Activated CD4-positive, alpha-beta T cell treated with anti-CD3 and anti-CD28 coated beads for 4 hours (primary cell): Measurements from ENCODE around the gene TXLNB.

Experiments
- DNase-seq, 2 donors: peaks; one replicate each; pipeline ENCODE4 v3.0.0-alpha.2; 2020

TXLNB gene

DNA sequence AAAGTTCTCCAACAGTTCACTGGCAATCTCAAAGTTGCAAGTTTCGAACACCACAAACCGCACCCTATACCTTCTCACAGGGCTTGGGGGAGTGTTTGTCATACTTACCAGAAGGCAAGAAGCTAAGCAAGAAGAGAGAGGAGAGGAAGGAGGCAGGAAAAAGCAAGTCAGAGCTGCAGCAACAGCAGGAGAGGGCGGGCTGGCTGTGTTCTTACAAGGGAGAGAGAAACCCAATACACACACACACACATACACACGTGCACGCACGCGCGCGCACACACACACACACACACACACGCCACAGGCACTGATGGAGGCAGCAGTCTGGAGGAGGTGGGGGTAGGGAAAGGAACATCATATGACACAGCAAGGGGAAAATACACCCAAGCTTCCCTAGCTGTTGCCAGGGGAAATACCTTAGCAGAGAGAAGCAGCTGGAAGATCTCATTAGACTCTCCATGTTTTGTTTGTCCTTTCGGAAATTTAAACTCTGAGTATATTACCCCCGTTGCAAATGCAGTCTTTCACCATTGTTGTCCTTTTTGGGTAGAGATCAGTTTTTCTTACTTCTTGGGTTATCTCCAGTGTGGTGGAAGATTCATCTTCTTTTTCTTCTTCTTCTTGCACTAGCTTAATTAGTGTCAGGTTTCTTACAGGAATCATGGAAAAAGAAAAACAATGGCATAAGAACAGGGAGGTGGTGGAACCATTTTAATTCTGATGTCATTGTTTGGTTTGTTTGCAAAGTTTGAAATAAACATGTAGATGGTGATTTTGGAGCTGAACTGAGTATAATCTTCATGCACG is at the start of gene TXLNB:
TXLNB (minus strand) TSS at position 186 of the 807 bp plus-strand sequence. CDS start 3,099 bp downstream, outside the sequence.
- DNase-seq: peak; percentile 81 to 93

DNA sequence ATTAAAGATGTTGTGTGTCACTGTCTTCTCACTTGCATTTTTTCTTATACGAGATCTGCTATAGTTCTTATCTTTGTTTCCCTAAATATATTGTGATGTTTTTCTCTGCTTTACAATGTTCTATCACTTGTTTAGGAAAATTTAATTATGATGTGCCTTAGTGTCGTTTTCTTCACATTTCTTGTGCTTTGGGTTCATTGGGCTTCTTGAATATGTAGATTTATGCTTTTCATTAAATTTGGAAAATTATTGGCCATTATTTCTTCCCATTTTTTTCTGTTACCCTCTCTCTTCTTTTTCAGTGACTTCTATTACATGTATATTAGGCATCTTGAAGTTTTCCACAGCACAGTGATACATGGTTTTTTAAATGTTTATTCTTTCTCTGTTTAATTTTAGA is 49.3 kb upstream of the TXLNB start:
- DNase-seq: no peak

DNA sequence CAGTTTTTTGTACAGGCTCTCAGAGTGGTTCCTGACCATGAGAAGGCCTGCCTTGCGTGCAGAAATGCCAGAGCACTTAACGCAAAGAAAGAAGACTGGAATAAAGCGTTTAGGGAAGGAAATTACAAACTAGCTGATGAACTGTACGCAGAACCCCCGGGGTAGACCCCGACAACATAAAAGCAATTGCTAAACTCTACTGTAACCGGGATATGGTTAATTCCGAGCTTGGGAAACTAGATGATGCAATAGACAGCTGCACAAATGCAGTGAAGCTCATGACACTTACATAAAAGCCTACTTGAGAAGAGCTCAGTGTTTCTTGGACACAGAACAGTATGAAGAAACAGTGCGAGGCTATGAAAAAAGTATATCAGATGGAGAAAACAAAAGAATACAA is 47.0 kb upstream of the TXLNB start:
- no peak for DNase-seq

DNA sequence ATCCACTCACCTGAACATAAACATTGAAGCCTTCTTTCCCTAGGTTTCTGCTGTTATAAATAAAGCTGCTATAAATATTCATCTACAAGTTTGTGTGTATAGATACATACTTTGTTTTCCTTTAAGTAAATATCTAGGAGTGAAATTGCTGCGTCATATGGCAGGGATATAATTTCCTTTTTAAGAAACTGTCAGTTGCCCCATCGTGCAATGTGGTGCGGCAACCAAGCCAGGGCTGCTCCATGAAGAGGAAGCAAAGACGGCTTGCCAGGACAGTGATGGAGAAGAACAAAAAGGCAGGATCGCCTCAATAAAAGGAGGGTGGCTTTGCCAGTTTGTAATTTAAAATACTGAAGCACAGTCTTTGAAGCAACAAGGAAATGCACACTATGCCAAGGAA is 46.0 kb upstream of the TXLNB start:
- DNase-seq: no peak

DNA sequence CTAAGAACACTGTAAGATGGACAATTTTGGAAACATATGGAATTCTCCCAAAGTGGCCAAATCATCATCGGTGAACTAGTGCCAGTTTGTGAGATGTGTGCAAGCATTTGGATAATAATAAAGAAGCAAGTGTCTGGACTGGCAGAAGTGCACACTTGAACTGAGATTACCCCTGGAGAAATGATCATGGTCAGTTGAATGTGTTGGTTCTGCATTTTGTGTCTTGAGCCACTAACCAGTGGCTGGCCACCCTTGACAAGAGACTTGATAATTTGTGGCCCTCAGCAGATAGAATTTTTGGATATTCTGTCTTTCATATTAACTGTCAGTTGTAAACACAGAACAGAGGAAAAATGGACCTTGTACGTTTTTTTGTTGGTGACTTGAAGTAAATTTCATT is 45.2 kb upstream of the TXLNB start:
- no peak for DNase-seq

DNA sequence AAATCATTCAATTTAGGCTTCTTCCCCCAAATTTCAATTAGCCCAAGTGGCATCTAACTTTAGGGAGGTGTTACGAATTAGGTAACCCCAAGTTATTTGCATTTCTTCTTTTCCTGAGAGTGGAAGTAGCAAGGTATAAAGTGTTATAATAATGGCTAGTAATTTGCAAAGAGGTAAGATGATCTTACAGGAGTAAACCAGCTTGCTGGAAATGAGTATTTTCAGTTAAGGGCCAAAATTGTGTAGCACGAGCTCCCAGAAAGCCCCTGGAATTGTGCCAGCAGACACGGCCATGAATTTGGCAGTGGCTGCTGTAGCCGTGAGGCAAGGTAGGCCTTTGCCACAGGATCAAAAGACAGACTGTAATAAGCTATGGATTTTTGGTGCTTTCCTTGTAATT is 44.7 kb upstream of the TXLNB start:
- DNase-seq: no peak

DNA sequence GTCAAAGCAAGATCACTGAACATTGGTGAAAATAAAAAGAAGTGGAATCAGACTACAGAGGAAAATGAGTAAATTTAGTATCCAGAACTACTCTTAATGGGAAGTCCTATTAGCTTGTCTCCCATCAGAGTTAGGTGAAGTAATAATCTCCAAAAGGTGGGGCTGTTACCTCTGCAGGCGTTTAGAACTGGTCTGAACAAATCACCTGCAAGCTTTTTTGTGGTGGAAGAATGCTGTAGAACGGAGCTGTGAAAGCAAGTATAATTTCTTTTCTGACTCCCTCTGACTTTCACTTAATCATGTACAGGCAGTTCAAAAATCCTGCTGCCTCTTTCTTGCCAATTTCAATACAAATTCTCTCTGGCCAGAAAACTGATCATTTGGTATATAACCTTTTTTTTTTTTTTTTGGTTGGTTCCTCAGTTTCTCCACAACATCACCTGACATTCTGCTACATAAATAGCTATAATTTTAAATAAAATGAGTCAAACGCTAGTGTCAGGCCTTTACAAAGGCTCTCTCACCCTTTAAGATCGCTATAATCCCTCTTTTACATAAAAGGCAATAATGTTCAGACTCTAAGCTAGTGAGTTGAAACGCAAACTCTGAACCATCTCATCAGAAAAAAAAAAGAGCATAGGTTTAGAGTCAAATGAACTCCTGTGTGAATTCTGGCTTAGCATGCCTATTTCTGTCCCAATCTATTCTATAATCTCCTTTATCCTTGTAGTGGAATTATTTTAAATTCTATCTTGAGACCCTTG is 43.8 kb upstream of the TXLNB start:
- no peak for DNase-seq

DNA sequence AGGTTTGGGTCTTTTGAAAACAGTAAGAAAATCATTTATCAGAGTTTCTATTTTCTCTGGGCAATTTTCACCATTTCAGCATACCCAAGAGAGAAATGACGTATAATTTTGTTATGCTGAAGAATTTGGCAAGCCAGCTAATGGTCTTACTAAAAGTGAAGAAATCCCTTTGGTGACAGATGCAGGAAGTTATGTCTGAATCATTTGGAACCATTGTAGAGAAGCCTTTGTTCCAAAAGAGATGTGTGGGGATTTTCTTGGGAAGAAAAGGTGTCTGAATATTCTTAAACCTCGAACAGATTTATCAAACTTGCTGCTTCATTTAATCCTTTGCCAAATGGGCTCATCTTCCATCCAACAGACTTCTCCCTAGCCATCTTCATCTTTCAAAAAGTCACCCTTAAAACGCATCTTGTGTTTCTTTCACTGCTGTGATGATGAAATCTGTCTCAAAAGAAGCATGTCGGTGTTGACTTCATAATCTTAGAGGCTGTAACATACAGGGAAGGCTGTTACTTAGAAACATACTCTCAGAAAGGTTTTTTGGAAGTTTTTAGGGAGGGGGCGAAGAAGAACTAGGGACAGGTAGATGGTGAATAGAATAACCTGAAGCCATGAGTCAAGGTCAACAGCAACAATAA is 43.1 kb upstream of the TXLNB start:
- no peak for DNase-seq

DNA sequence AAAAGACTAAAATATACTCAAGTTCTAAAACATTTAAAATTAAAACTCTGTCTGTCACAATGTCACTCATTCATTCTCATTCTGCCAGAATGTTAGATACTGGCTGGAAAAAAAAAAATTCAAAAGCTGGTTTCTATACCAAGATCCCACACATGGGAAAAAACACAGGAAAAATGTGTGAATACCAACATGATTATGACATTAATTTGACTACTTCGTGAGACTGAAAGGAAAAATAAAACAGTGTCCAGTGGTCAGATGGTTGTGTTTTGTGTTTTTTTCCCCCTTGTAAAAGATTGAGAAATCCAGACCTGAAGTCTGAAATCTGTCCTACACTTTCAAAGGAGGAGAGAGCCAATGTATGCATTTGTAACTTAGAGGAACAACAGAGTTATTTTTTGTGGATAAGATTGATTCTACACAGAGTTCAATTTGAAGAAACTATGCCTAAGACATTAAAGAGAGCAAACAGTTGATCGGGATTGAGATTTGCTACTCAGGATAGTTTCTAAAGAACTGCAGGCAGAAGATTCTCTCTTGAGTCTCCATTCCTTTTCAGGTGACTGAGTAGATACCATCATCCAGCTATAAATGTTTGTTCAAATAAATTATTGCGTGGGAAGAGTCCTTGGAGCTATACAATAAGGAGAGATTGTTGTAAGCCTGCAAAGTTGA is 39.2 kb upstream of the TXLNB start:
- DNase-seq: no peak

DNA sequence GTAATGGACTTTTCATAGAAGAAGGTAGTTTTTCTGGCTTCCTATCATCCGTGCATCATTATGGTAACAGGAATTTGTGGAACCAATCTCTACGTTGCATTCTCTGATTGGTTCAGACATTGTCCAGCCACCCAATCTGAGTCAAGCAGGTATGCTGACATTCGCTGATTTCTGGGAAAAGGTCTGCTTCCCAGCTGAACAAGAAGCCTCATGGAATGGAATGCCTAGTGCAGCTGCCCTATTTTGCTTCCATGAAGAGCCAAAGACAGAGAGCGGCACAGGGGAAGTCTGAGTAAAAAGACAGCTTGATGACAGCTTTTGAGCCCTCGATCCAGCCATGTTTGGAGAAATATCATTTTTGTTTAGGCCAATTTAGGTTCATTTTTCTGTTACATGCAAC is 38.5 kb upstream of the TXLNB start:
- DNase-seq: no peak

DNA sequence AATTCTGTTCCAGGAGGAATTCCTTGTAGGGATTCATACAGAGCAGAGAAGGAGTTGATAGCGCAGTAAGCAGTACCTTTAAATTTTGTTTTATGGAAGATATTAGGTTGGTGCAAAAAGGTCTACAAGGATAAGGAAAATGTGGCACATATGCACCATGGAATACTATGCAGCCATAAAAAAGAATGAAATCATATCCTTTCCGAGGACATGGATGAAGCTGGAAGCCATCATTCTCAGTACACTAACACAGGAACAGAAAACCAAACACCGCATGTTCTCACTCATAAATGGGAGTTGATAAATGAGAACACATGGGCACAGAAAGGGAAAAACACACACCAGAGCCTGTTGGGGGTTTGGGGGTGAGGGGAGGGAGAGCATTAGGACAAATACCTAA is 37.4 kb upstream of the TXLNB start:
- DNase-seq: no peak

DNA sequence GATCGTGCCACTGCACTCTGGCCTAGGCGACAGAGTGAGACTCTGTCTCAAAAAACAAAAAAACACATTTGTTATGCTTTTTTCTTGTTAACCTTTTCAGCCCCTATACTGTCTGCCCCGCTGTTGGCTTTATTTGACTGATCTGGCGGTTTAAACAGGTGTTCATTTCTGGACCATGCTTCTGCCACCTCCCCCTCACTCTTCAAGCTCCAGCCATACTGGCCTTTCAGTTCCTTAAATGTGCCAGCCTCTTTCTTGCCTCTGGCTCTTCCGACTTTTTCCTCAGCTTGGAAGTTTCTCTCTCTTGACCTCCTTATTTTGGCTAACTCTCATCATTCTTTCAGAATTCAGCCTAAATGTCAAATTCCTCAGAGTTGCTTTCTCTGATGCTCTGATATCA is 35.2 kb upstream of the TXLNB start:
- no peak for DNase-seq

DNA sequence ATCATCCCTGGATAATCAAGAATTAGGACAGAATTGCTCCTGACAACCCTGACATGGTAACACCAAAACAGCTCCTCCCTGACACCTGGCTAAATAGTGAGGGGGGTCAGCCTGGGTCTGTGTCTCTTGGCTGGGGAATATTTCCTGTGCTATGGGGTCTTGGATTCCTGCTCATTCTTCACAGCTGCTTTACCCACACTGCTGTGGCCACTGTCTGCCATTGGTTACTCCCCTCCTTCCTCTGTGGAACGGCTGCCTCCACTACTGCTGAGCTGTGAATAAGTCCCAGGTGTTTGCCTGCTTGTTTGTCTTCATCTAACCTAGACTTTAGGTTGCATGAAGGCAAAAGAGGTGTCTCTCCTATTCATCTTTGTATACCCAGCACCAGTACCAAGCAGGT is 33.9 kb upstream of the TXLNB start:
- no peak for DNase-seq

DNA sequence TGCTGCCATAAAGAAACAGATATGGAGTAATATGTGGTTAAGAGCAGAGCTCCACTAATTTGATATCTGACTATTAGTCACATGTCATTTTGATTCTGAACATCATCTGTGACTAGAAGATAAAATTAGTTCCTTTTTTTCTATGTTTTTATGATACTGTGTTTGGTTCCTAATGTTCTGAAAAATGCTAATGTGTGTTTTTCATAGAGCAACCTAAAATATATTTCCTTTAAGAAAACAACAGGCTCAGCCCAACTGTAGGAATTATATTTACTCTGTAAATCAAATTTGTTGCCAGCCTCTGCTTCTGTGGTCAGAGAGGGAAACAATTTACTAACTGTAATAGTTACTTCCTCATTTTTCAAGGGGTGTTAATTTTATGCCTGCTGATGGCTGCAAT is 33.3 kb upstream of the TXLNB start:
- DNase-seq: no peak

DNA sequence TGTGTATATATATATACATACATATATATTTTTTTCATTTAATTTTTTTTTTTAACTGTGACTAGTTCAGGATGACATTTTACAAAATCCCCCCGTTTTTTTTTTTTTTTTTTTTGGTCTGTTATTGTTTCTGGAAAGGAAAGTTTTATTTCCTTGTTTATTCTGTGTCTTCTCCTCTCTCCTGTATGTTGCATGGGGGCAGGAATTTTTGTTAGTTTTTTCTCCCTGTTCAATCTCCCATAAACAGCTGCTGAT is 32.4 kb upstream of the TXLNB start:
- no peak for DNase-seq

DNA sequence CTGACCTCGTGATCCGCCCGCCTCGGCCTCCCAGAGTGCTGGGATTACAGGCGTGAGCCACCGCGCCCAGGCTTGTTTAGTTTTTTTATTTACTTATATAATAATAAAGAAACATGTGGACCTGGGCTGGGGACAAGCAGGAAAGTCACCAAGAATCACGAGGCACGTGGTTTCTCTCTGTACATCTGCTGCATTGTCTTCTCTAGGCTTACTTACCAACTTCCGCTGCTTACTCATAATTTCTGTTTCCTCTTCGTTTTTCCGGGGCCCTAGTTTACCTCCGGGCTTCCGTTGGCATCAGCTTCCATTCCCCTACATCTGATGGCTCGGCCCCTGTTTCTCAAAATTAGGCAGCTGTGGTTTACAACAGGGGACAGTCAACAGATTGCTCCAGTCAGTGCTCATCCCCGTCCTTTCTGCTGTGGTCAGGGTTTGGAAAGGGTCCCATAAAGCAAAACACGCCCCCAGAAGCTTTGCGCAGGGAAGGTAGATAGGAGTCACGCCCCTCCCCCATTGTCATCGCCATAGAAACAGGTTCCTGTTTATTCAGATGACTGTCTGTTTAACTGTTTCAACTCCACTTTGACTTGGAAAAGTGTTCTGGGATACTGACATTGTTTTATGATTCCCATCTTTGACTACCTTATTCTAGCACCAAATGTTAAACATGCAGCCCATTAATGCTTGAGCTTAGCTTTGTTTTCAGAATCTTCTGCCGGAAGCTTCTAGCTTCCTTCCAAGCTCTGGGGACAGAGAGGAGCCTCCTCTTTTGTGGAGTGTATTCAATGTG is 31.9 kb upstream of the TXLNB start:
- peak; percentile 78 to 80 for DNase-seq

DNA sequence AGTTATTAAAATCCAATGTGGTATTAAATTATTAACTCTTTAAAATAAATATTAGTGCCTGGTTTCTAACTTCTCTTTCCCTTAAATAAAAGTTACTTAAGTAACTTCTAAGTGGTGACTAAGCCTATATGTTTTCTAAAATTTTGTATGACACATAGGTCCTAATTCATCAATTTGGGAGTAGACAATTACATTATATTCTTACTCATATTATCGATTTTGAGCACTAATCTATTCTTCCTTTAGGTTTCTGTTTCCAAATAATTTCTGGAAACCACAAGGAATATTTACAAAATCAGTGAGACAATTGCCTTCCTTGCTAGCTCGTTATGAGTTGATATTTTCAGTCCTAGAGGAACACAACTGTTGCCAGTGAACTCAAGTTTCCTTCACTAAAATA is 28.3 kb upstream of the TXLNB start:
- no peak for DNase-seq

DNA sequence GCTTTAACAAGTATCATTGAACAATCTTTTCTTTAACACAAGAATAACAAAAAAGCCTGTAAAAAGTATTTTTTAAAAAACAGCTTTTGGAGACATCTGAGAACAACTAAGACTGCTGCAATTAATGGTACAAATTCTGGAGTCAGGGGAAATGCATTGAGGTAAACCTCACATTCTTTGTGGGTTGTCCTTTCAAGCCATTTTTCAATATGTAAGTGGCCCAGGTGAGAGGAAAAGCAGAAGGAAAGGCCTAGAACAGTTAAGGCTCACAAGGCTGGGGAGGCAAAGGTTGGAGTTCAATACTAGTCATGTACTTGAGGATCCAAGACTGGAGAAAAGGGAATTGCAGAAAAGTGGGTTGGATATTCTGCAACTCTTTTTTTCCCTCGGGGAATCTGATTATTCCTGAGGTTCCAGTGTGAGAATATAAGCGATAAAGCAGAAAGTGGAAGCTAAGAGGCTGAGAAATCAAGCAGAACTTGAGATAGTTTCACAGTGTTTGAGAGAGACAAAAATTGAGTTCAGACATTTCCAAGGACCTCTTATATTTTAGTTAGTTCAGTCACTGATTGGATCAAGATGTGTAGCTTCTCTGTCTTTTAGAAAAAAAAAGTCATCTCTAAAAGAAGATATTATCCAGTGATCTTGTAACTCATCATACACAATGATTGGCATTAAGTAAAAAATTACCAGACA is 25.0 kb upstream of the TXLNB start:
- no peak for DNase-seq

DNA sequence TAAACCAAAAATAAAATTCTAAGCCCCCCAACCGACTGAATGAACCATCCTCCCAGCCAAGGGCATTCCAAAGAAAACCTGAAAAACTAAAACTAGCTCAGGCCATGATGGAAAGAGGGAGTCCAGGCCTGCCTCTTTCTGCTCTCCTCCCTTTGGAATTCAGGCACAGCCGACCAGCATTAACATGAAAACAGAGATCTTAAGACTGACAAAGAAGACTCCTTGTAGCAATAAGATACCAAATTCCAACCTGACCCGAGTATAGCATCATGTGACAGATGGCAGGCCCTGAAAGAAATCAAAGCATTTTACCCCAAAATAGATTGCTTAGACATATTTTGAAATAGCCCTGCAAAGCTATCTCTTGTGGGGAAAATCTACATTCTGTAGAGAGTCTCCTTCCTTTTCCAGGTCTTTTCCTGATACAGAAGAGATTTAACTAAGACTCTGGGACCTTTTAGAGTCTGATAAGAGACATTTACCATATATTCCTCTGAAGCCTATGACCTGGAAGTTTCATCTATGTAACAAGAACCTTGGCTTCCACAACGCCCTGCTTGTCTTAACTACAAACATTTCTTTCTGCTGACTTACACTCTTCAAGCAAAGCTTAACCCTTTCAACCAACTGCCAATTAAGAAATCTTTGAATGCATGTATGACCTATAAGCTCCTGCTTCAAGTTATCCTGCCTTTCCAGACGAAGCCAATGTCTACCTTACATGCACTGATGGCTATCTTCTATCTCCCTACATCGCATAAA is 22.2 kb upstream of the TXLNB start:
- DNase-seq: no peak

DNA sequence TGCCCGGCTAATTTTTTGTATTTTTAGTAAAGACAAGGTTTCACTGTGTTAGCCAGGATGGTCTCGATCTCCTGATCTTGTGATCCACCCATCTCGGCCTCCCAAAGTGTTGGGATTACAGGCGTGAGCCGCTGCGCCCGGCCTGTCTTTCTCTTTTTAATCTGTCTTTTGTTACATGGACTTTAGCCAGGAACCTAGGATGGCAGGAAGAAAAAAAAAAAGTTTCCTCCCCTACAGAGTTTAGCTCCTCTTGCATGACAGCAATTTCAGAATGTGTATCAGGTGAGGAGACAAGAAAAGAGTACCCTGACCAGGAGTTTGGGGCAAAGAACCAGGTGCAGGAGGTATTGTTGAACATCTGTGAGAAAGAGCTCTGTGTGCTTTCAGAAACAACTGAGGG is 21.4 kb upstream of the TXLNB start:
- no peak for DNase-seq

DNA sequence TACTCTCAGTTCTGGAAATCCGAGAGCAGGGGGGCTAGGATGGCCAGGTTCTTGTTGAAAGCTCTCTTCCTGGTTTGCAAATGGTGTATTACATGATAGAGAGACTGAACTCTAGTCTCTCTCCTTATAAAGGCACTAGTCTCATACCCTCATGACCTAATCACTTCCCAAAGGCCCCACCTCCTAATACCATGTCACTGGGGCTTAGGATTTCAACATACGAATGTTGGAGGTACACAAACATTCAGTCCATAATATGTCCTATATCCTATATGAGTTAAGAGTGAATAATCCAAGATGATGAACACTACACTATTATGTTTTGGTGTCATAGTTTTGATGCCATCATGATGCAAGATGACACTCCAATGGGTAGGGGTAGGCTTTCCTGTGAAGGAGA is 20.0 kb upstream of the TXLNB start:
- DNase-seq: no peak
